HG02973 (cell line): ENCODE results near the gene ZNF354C.

Source experiments
- ATAC-seq: cut with Tn5 transposase; IDR thresholded peaks from one replicate; pipeline ENCODE4 v1.9.1; 2021; ENCODE audit warnings: moderate library complexity; ENCODE audit not compliant: unreplicated experiment

Gene ZNF354C

GRCh38 chr5:179126506-179126991, 66.4 kb downstream of the ZNF354C start:
- ATAC-seq = no peak

- no peak for ATAC-seq
Measured at GRCh38 chr5:179127136-179128040, 67.2 kb downstream of the ZNF354C start.

GRCh38 chr5:179128041-179128365, 67.8 kb downstream of the ZNF354C start:
- no peak for ATAC-seq

GRCh38 chr5:179128976-179129375, 68.8 kb downstream of the ZNF354C start:
- ATAC-seq = no peak

GRCh38 chr5:179129607-179130071, 69.5 kb downstream of the ZNF354C start:
- no peak for ATAC-seq

- ATAC-seq = no peak
Measured at GRCh38 chr5:179130101-179130681, 70.0 kb downstream of the ZNF354C start.

GRCh38 chr5:179131321-179131835, 71.2 kb downstream of the ZNF354C start:
- ATAC-seq = no peak

- no peak for ATAC-seq
Measured at GRCh38 chr5:179131886-179132585, 71.9 kb downstream of the ZNF354C start.

GRCh38 chr5:179132586-179133355, 72.6 kb downstream of the ZNF354C start:
- no peak for ATAC-seq
